ENCODE measurements around the gene THAP5. TPM values are rescaled to one million over a fixed set of nuclear protein-coding genes. Genes with fewer than 3 reads are reported as not detected.

Gene THAP5
- total and polyA plus RNA-seq, 3 donors from 2014 or later: 29.7 to 48.1 (median 29.9) TPM

GRCh38 chr7:108533712-108534111, 35.8 kb downstream of the THAP5 start:
- intact Hi-C loops (cut with DNase I; ENCODE audit: low total_unique reads): no loop called here
- H3K27ac ChIP-seq: no peak overlapping the region
- no peak for DNase-seq
- WGBS, 2 donors: 90 to 97% methylated on average over 3 of the region's 3 CpGs
- H3K4me1 ChIP-seq: no peaks in the 10 kb centered on the region
- TF ChIP-seq CTCF (IDR thresholded peaks at IDR 0.05) (no peak), POLR2A (IDR thresholded peaks at IDR 0.05) (no peak)
- H3K9me3 ChIP-seq: no peaks in the 10 kb centered on the region
- H3K27me3 ChIP-seq: no peaks in the 10 kb centered on the region
- no peak overlapping the region for H3K4me3 ChIP-seq
- H3K36me3 ChIP-seq (ENCODE audit: low read depth, missing control alignments): no peaks in the 10 kb centered on the region

- Histone ChIP-seq H3K9me3 (no peaks in the 10 kb centered on the region), H3K36me3 (ENCODE audit: low read depth, missing control alignments) (no peaks in the 10 kb centered on the region), H3K27ac (no peak overlapping the region), H3K4me1 (peaks cover 4% of the 10 kb centered on the region), H3K4me3 (no peak overlapping the region), H3K27me3 (no peaks in the 10 kb centered on the region)
- no peak for DNase-seq
- no peak for TF ChIP-seq POLR2A (IDR thresholded peaks at IDR 0.05)
- no peak for TF ChIP-seq CTCF (IDR thresholded peaks at IDR 0.05)
- WGBS, 2 donors: 90 to 92% methylated on average over 3 of the region's 3 CpGs
- intact Hi-C loops (cut with DNase I; ENCODE audit: low total_unique reads): no loop called here
Observed at GRCh38 chr7:108529341-108529740, 40.2 kb downstream of the THAP5 start.

GRCh38 chr7:108528183-108528712, 41.3 kb downstream of the THAP5 start:
- intact Hi-C loops (cut with DNase I; ENCODE audit: low total_unique reads): no loop called here
- H3K9me3 ChIP-seq: no peaks in the 10 kb centered on the region
- no peak for DNase-seq
- H3K4me1 ChIP-seq: peaks cover 13% of the 10 kb centered on the region
- no peak overlapping the region for H3K4me3 ChIP-seq
- H3K27ac ChIP-seq: no peak overlapping the region
- H3K27me3 ChIP-seq: no peaks in the 10 kb centered on the region
- H3K36me3 ChIP-seq (ENCODE audit: low read depth, missing control alignments): no peaks in the 10 kb centered on the region
- TF ChIP-seq CTCF (IDR thresholded peaks at IDR 0.05) (no peak), POLR2A (IDR thresholded peaks at IDR 0.05) (no peak)
- 89 to 95% methylated on average over 6 of the region's 6 CpGs for WGBS, 2 donors

- H3K9me3 ChIP-seq: no peaks in the 10 kb centered on the region
- DNase-seq: no peak
Observed at GRCh38 chr7:108526768-108527017, 42.8 kb downstream of the THAP5 start.

More at GRCh38 chr7:108526768-108527017, 42.8 kb downstream of the THAP5 start:
- Histone ChIP-seq H3K27me3 (no peaks in the 10 kb centered on the region), H3K27ac (peak overlapping the region; percentile 99 to 100), H3K36me3 (ENCODE audit: low read depth, missing control alignments) (no peaks in the 10 kb centered on the region), H3K4me3 (peak overlapping the region; percentile 84 to 92), H3K4me1 (peaks cover 18% of the 10 kb centered on the region)
- TF ChIP-seq CTCF (IDR thresholded peaks at IDR 0.05): no peak
- TF ChIP-seq POLR2A (IDR thresholded peaks at IDR 0.05): no peak
- 3 to 5% methylated on average over 3 of the region's 3 CpGs for WGBS, 2 donors
- intact Hi-C loops (cut with DNase I; ENCODE audit: low total_unique reads): no loop called here
